Fibroblast of lung (primary cell): ENCODE data around the gene ALDH1A1. TPM values are rescaled to one million over a fixed set of nuclear protein-coding genes. Genes with fewer than 3 reads are reported as not detected.

Experiments used
- DNase-seq, 2 donors: peaks; one replicate each; pipeline versions ENCODE4 v3.0.0 to v3.0.0-alpha.2; 2010; ENCODE audit warnings: low read depth in 2 of 2
- H2AFZ ChIP-seq: 2 replicates; pipeline ENCODE4 v1.5.1; 2012; ENCODE audit warnings: low read length, control low read depth, inconsistent platforms
- H3K27ac ChIP-seq: 2 replicates; pipeline ENCODE4 v1.5.1; 2011; ENCODE audit warnings: low read length, control low read depth; ENCODE audit not compliant: insufficient read depth
- H3K27me3 ChIP-seq: 2 replicates; pipeline ENCODE4 v1.5.1; 2011; ENCODE audit warnings: mild to moderate bottlenecking, low read length; ENCODE audit not compliant: control insufficient read depth, insufficient read depth
- H3K36me3 ChIP-seq: 2 replicates; pipeline ENCODE4 v1.5.1; 2011; ENCODE audit warnings: low read length; ENCODE audit not compliant: control insufficient read depth, insufficient read depth
- H3K4me1 ChIP-seq: 2 replicates; pipeline ENCODE4 v1.5.1; 2011; ENCODE audit warnings: low read length; ENCODE audit not compliant: control insufficient read depth, insufficient read depth; ENCODE audit errors: extremely low read depth
- H3K4me2 ChIP-seq: 2 replicates; pipeline ENCODE4 v1.5.1; 2011; ENCODE audit warnings: low read length, control low read depth; ENCODE audit not compliant: insufficient read depth; ENCODE audit errors: extremely low read depth
- H3K4me3 ChIP-seq, 4 experiments: fragments of 200-600 bp in 1 of 4; sonication (generic) in 1 of 4; replicated peaks in 1 of 4; 2 replicates each; pipeline ENCODE4 v1.5.1; 2011 to 2016; ENCODE audit warnings: low read length in 4 of 4, low read depth in 3 of 4, mild to moderate bottlenecking in 3 of 4, control low read depth in 2 of 4, inconsistent platforms in 1 of 4, mixed read lengths in 1 of 4; ENCODE audit not compliant: insufficient read depth in 1 of 4; ENCODE audit errors: control extremely low read depth in 1 of 4
- H3K79me2 ChIP-seq: 2 replicates; pipeline ENCODE4 v1.5.1; 2012; ENCODE audit warnings: mild to moderate bottlenecking, low read length, inconsistent platforms; ENCODE audit not compliant: control insufficient read depth, insufficient read depth
- H3K9ac ChIP-seq: 2 replicates; pipeline ENCODE4 v1.5.1; 2011; ENCODE audit warnings: mild to moderate bottlenecking, low read length, control low read depth; ENCODE audit not compliant: insufficient read depth
- H3K9me3 ChIP-seq: 2 replicates; pipeline ENCODE4 v1.5.1; 2012; ENCODE audit warnings: low read depth, low read length; ENCODE audit not compliant: control insufficient read depth, insufficient read depth
- H4K20me1 ChIP-seq: 2 replicates; pipeline ENCODE4 v1.5.1; 2011; ENCODE audit warnings: low read length; ENCODE audit not compliant: control insufficient read depth, insufficient read depth; ENCODE audit errors: extremely low read depth
- EZH2 ChIP-seq: IDR thresholded peaks from 2 replicates; pipeline ENCODE4 v1.5.1; 2012; ENCODE audit warnings: low read length, control low read depth, mild to moderate bottlenecking; ENCODE audit errors: missing control alignments
- polyA plus RNA-seq, 2 donors: library from polyadenylated mRNA; depleted of rRNA in 1 of 2; stranded (reverse) in 1 of 2; unstranded in 1 of 2; fragments of >200 nt; gene quantifications; 2 replicates each; pipeline ENCODE4 v1.2.1, GENCODE V29; 2011 to 2012; ENCODE audit warnings: missing spikeins in 1 of 2
- total RNA-seq: library from RNA; depleted of rRNA; stranded (reverse); fragments of >200 nt; gene quantifications from 2 replicates; pipeline ENCODE4 v1.2.1, GENCODE V29; 2014
- TF ChIP-seq, protein P1 (sequence below), 2 donors: IDR thresholded peaks in 1 of 2; conservative IDR thresholded peaks in 1 of 2; 1 replicate in 1 of 2; 2 replicates in 1 of 2; pipeline ENCODE4 v1.5.1; 2011 to 2012; ENCODE audit warnings: low read length in 2 of 2, control low read depth in 1 of 2, inconsistent platforms in 1 of 2, low read depth in 1 of 2, mild to moderate bottlenecking in 1 of 2

ALDH1A1 gene
- total and polyA plus RNA-seq, 2 donors (not counting 1 experiment from before 2014, with no cell fraction given), result 7.4 to 46.1 TPM

- H3K4me2 ChIP-seq, result peak overlapping the region; percentile 75
- H4K20me1 ChIP-seq, result no peaks in the 10 kb centered on the region
- no peaks in the 10 kb centered on the region for H3K27me3 ChIP-seq
- TF ChIP-seq, protein P1, sequence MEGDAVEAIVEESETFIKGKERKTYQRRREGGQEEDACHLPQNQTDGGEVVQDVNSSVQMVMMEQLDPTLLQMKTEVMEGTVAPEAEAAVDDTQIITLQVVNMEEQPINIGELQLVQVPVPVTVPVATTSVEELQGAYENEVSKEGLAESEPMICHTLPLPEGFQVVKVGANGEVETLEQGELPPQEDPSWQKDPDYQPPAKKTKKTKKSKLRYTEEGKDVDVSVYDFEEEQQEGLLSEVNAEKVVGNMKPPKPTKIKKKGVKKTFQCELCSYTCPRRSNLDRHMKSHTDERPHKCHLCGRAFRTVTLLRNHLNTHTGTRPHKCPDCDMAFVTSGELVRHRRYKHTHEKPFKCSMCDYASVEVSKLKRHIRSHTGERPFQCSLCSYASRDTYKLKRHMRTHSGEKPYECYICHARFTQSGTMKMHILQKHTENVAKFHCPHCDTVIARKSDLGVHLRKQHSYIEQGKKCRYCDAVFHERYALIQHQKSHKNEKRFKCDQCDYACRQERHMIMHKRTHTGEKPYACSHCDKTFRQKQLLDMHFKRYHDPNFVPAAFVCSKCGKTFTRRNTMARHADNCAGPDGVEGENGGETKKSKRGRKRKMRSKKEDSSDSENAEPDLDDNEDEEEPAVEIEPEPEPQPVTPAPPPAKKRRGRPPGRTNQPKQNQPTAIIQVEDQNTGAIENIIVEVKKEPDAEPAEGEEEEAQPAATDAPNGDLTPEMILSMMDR (conservative IDR thresholded peaks at IDR 0.05 in 1 of 2, IDR thresholded peaks at IDR 0.05 in 1 of 2; ENCODE audit: low read depth in 1 of 2, low read length in 2 of 2), result no peak
- no peak for TF ChIP-seq EZH2
- peak overlapping the region in 3 of 4 experiments; percentile 12 to 47 (median 24) for H3K4me3 ChIP-seq
- H3K9ac ChIP-seq, result no peak overlapping the region
- no peak for DNase-seq
- no peak overlapping the region for H3K27ac ChIP-seq
- no peak overlapping the region for H2AFZ ChIP-seq
- no peaks in the 10 kb centered on the region for H3K9me3 ChIP-seq
- H3K79me2 ChIP-seq, result no peaks in the 10 kb centered on the region
- no peaks in the 10 kb centered on the region for H3K4me1 ChIP-seq
- H3K36me3 ChIP-seq, result no peaks in the 10 kb centered on the region
These were observed 517 bp downstream of the ALDH1A1 start for GRCh38 chr9:72952381-72952690.

DNA sequence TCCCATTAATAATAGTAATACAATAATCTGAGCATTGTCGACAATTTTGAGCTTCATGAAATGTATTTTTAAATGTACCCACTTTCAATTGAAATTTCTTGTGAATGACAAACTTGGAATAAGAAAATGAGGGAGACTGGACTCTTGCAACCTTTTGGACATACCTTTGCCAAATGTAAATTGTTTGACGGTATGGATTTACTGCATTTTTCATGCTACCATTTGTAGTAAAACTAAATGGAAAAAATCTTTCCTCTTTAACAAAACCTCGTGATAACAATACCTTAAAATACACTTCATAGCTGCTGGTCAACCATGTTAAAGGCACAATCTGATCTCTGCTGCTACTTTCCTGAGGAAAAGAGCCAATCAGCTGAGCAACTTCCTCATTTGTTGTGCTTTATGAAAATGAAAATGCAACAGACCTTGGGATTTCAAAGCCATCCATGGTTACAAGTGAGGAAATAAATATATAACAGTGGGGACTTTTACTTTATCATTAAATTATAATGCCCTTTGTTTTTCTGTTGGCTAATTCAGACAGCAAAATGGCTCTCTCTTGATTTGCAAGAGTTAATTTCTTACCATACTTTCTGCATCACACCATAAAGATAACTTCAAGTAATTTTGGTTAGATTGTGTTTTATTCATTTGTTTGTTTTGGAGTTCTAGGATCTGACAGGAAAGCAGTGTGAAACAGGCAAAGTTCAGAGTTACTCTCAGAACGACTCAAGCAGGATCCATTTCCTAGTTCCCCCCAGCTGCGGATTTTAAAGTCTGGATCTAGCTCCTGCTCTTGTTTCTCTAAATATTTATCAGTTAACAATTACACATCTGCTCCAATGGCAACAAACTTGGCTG is 1.1 kb downstream of the ALDH1A1 start:
- no peaks in the 10 kb centered on the region for H3K79me2 ChIP-seq
- H3K4me1 ChIP-seq, result no peaks in the 10 kb centered on the region
- H3K27ac ChIP-seq, result no peak overlapping the region
- H3K4me3 ChIP-seq, result peak overlapping the region in 3 of 4 experiments; percentile 12 to 47 (median 16)
- no peaks in the 10 kb centered on the region for H3K27me3 ChIP-seq
- H3K9me3 ChIP-seq, result no peaks in the 10 kb centered on the region
- peak overlapping the region; percentile 75 for H3K4me2 ChIP-seq
- no peak for DNase-seq
- no peak for TF ChIP-seq EZH2
- TF ChIP-seq, protein P1 (conservative IDR thresholded peaks at IDR 0.05 in 1 of 2, IDR thresholded peaks at IDR 0.05 in 1 of 2; ENCODE audit: low read depth in 1 of 2, low read length in 2 of 2), result no peak
- no peak overlapping the region for H2AFZ ChIP-seq
- no peak overlapping the region for H3K9ac ChIP-seq
- H4K20me1 ChIP-seq, result no peaks in the 10 kb centered on the region
- H3K36me3 ChIP-seq, result no peaks in the 10 kb centered on the region

GRCh38 chr9:72950875-72951442 is 1.9 kb downstream of the ALDH1A1 start:
- DNase-seq, result no peak
- Histone ChIP-seq H3K4me2 (peak overlapping the region; percentile 73), H3K36me3 (no peaks in the 10 kb centered on the region), H4K20me1 (no peaks in the 10 kb centered on the region), H3K9ac (no peak overlapping the region), H3K9me3 (no peaks in the 10 kb centered on the region), H3K79me2 (no peaks in the 10 kb centered on the region), H3K4me1 (no peaks in the 10 kb centered on the region), H3K27ac (no peak overlapping the region), H3K4me3 (peak overlapping the region in 1 of 4 experiments; percentile 30), H3K27me3 (no peaks in the 10 kb centered on the region), H2AFZ (peak overlapping the region; percentile 41)
- TF ChIP-seq EZH2, result no peak
- TF ChIP-seq, protein P1 (conservative IDR thresholded peaks at IDR 0.05 in 1 of 2, IDR thresholded peaks at IDR 0.05 in 1 of 2; ENCODE audit: low read depth in 1 of 2, low read length in 2 of 2), result no peak
